ENCODE results near the gene MOV10.

- TF ChIP-seq CTCF (IDR thresholded peaks at IDR 0.05; ENCODE audit: low read length) (no peak), EZH2 (optimal IDR thresholded peaks at IDR 0.05; ENCODE audit: low read depth, low read length) (no peak), EZH2phosphoT487 (IDR thresholded peaks at IDR 0.05; ENCODE audit: low read length) (no peak)
These were observed 27.6 kb downstream of the MOV10 start for GRCh38 chr1:112702067-112702395.
